Measurements from ENCODE around the gene SH3RF3. TPM values are rescaled to one million over a fixed set of nuclear protein-coding genes. Genes with fewer than 3 reads are reported as not detected.

SH3RF3 gene
- total RNA-seq, 3 donors from 2014 or later (not counting 1 experiment from before 2014, with no cell fraction given) = 0.23 to 0.61 (median 0.34) TPM

GRCh38 chr2:109476641-109477441, 347.8 kb downstream of the SH3RF3 start:
- H3K27ac Mint-ChIP-seq = no peak overlapping the region
- Histone ChIP-seq H3K36me3 (ENCODE audit: control insufficient read depth, insufficient read depth, low read length) (no peaks in the 10 kb centered on the region), H3K27ac (ENCODE audit: low read length) (no peak overlapping the region), H3K4me3 (ENCODE audit: low read length) (no peak overlapping the region), H3K4me1 (ENCODE audit: control insufficient read depth, insufficient read depth, low read length) (no peaks in the 10 kb centered on the region), H3K27me3 (ENCODE audit: control insufficient read depth, insufficient read depth, low read length) (no peaks in the 10 kb centered on the region), H3K9me3 (ENCODE audit: control insufficient read depth, insufficient read depth, low read length) (no peaks in the 10 kb centered on the region)
- no peak overlapping the region for H3K4me3 Mint-ChIP-seq
- ATAC-seq = no peak
- TF ChIP-seq CTCF (IDR thresholded peaks at IDR 0.05) = no peak
- H3K4me1 Mint-ChIP-seq = peaks cover 4 to 7% of the 10 kb centered on the region in 2 donors
- intact Hi-C loops (cut with micrococcal nuclease) = no loop called here
- no peak for DNase-seq
- H3K9me3 Mint-ChIP-seq = no peaks in the 10 kb centered on the region
- WGBS (ENCODE audit: insufficient coverage) = 83% methylated on average over 9 of the region's 10 CpGs
- no peaks in the 10 kb centered on the region for H3K36me3 Mint-ChIP-seq
- peaks cover 0 to 9% of the 10 kb centered on the region in 2 donors for H3K27me3 Mint-ChIP-seq (ENCODE audit: low read depth in 2 of 2)

DNA sequence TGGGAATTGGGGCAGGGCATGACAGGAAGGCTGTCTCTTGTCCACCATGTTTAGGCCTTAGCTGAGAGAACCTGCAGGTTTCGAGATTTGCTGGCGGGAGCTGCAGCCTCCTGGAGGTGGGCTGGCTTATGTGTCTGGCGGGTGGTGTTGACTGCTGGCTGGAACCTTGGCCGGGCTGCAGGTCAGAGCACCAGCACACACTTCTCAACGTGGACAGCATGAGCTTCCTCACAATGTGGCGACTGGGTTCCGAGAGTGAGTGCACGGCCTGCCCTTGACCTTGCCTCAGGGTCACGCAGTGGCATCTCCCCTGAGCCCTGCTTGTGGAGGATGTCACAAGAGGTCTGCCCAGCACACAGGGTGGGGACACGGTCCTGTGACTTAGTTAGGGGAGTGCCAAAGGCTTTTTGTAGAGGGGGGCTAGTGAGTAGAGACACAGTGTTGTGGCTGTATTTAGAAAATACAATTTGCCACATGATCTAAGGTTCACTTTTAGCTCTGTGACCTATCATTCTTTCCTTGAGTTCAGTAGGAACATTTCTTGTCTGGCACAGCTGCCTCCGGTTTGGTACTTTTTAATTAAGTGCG, 350.0 kb downstream of the SH3RF3 start:
- H3K4me1 ChIP-seq (ENCODE audit: control insufficient read depth, insufficient read depth, low read length) = no peaks in the 10 kb centered on the region
- Mint-ChIP-seq H3K9me3 (no peaks in the 10 kb centered on the region), H3K36me3 (no peaks in the 10 kb centered on the region), H3K27me3 (ENCODE audit: low read depth in 2 of 2) (peaks cover 9 to 13% of the 10 kb centered on the region in 2 donors), H3K4me1 (peaks cover 4 to 7% of the 10 kb centered on the region in 2 donors), H3K4me3 (no peak overlapping the region), H3K27ac (no peak overlapping the region)
- no peaks in the 10 kb centered on the region for H3K27me3 ChIP-seq (ENCODE audit: control insufficient read depth, insufficient read depth, low read length)
- H3K36me3 ChIP-seq (ENCODE audit: control insufficient read depth, insufficient read depth, low read length) = no peaks in the 10 kb centered on the region
- WGBS (ENCODE audit: insufficient coverage) = 90% methylated on average over 12 of the region's 12 CpGs
- intact Hi-C loops (cut with micrococcal nuclease) = no loop called here
- no peak overlapping the region for H3K4me3 ChIP-seq (ENCODE audit: low read length)
- no peak for ATAC-seq
- TF ChIP-seq CTCF (IDR thresholded peaks at IDR 0.05) = no peak
- H3K9me3 ChIP-seq (ENCODE audit: control insufficient read depth, insufficient read depth, low read length) = no peaks in the 10 kb centered on the region
- H3K27ac ChIP-seq (ENCODE audit: low read length) = no peak overlapping the region
- DNase-seq = no peak

DNA sequence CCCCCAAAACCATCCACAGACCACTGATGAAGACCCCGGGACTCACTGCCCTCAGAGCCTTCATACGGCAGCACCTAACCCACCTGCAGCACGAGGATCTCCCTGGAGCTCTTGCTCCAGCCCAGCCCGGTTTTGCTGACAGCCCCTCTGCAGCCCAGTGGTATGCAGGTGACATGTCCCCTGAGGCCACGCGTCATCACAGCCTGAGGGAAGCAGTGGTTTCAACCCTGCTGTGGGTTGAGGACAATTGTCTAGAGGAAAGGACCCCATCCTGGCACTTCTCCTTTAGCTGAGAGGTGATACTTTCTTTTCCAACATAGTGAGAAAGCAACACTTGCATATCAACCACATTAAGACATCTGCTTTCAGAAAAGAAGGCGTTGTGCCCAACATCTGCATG, 350.8 kb downstream of the SH3RF3 start:
- ATAC-seq = no peak
- WGBS (ENCODE audit: insufficient coverage) = 40% methylated on average over 7 of the region's 7 CpGs
- intact Hi-C loops (cut with micrococcal nuclease) = no loop called here

More for the DNA sequence above, 350.8 kb downstream of the SH3RF3 start:
- no peak for TF ChIP-seq CTCF (IDR thresholded peaks at IDR 0.05)
- H3K27me3 ChIP-seq (ENCODE audit: control insufficient read depth, insufficient read depth, low read length) = no peaks in the 10 kb centered on the region
- no peak overlapping the region for H3K4me3 ChIP-seq (ENCODE audit: low read length)
- H3K4me1 Mint-ChIP-seq = peaks cover 4 to 7% of the 10 kb centered on the region in 2 donors
- H3K4me3 Mint-ChIP-seq = no peak overlapping the region
- H3K36me3 ChIP-seq (ENCODE audit: control insufficient read depth, insufficient read depth, low read length) = no peaks in the 10 kb centered on the region
- no peaks in the 10 kb centered on the region for H3K9me3 Mint-ChIP-seq
- no peaks in the 10 kb centered on the region for H3K9me3 ChIP-seq (ENCODE audit: control insufficient read depth, insufficient read depth, low read length)
- no peaks in the 10 kb centered on the region for H3K36me3 Mint-ChIP-seq
- H3K27me3 Mint-ChIP-seq (ENCODE audit: low read depth in 2 of 2) = peaks cover 8 to 13% of the 10 kb centered on the region in 2 donors
- no peak for DNase-seq
- H3K27ac ChIP-seq (ENCODE audit: low read length) = no peak overlapping the region
- H3K4me1 ChIP-seq (ENCODE audit: control insufficient read depth, insufficient read depth, low read length) = no peaks in the 10 kb centered on the region
- no peak overlapping the region for H3K27ac Mint-ChIP-seq
